Fibroblast of lung (primary cell): Measurements from ENCODE around the gene KCNG1. TPM values are rescaled to one million over a fixed set of nuclear protein-coding genes. Genes with fewer than 3 reads are reported as not detected.

Experiments used
- DNase-seq, 2 donors: peaks; one replicate each; pipeline versions ENCODE4 v3.0.0 to v3.0.0-alpha.2; 2010; ENCODE audit warnings: low read depth in 2 of 2
- H2AFZ ChIP-seq: 2 replicates; pipeline ENCODE4 v1.5.1; 2012; ENCODE audit warnings: low read length, control low read depth, inconsistent platforms
- H3K27ac ChIP-seq: 2 replicates; pipeline ENCODE4 v1.5.1; 2011; ENCODE audit warnings: low read length, control low read depth; ENCODE audit not compliant: insufficient read depth
- H3K27me3 ChIP-seq: 2 replicates; pipeline ENCODE4 v1.5.1; 2011; ENCODE audit warnings: mild to moderate bottlenecking, low read length; ENCODE audit not compliant: control insufficient read depth, insufficient read depth
- H3K36me3 ChIP-seq: 2 replicates; pipeline ENCODE4 v1.5.1; 2011; ENCODE audit warnings: low read length; ENCODE audit not compliant: control insufficient read depth, insufficient read depth
- H3K4me1 ChIP-seq: 2 replicates; pipeline ENCODE4 v1.5.1; 2011; ENCODE audit warnings: low read length; ENCODE audit not compliant: control insufficient read depth, insufficient read depth; ENCODE audit errors: extremely low read depth
- H3K4me2 ChIP-seq: 2 replicates; pipeline ENCODE4 v1.5.1; 2011; ENCODE audit warnings: low read length, control low read depth; ENCODE audit not compliant: insufficient read depth; ENCODE audit errors: extremely low read depth
- H3K4me3 ChIP-seq, 4 experiments: fragments of 200-600 bp in 1 of 4; sonication (generic) in 1 of 4; replicated peaks in 1 of 4; 2 replicates each; pipeline ENCODE4 v1.5.1; 2011 to 2016; ENCODE audit warnings: low read length in 4 of 4, low read depth in 3 of 4, mild to moderate bottlenecking in 3 of 4, control low read depth in 2 of 4, inconsistent platforms in 1 of 4, mixed read lengths in 1 of 4; ENCODE audit not compliant: insufficient read depth in 1 of 4; ENCODE audit errors: control extremely low read depth in 1 of 4
- H3K79me2 ChIP-seq: 2 replicates; pipeline ENCODE4 v1.5.1; 2012; ENCODE audit warnings: mild to moderate bottlenecking, low read length, inconsistent platforms; ENCODE audit not compliant: control insufficient read depth, insufficient read depth
- H3K9ac ChIP-seq: 2 replicates; pipeline ENCODE4 v1.5.1; 2011; ENCODE audit warnings: mild to moderate bottlenecking, low read length, control low read depth; ENCODE audit not compliant: insufficient read depth
- H3K9me3 ChIP-seq: 2 replicates; pipeline ENCODE4 v1.5.1; 2012; ENCODE audit warnings: low read depth, low read length; ENCODE audit not compliant: control insufficient read depth, insufficient read depth
- H4K20me1 ChIP-seq: 2 replicates; pipeline ENCODE4 v1.5.1; 2011; ENCODE audit warnings: low read length; ENCODE audit not compliant: control insufficient read depth, insufficient read depth; ENCODE audit errors: extremely low read depth
- CTCF ChIP-seq, 2 donors: IDR thresholded peaks in 1 of 2; conservative IDR thresholded peaks in 1 of 2; 1 replicate in 1 of 2; 2 replicates in 1 of 2; pipeline ENCODE4 v1.5.1; 2011 to 2012; ENCODE audit warnings: low read length in 2 of 2, control low read depth in 1 of 2, inconsistent platforms in 1 of 2, low read depth in 1 of 2, mild to moderate bottlenecking in 1 of 2
- EZH2 ChIP-seq: IDR thresholded peaks from 2 replicates; pipeline ENCODE4 v1.5.1; 2012; ENCODE audit warnings: low read length, control low read depth, mild to moderate bottlenecking; ENCODE audit errors: missing control alignments
- polyA plus RNA-seq, 2 donors: library from polyadenylated mRNA; depleted of rRNA in 1 of 2; stranded (reverse) in 1 of 2; unstranded in 1 of 2; fragments of >200 nt; gene quantifications; 2 replicates each; pipeline ENCODE4 v1.2.1, GENCODE V29; 2011 to 2012; ENCODE audit warnings: missing spikeins in 1 of 2
- total RNA-seq: library from RNA; depleted of rRNA; stranded (reverse); fragments of >200 nt; gene quantifications from 2 replicates; pipeline ENCODE4 v1.2.1, GENCODE V29; 2014

KCNG1 gene
- total and polyA plus RNA-seq, 2 donors (not counting 1 experiment from before 2014, with no cell fraction given), result 1.8 to 9.9 TPM

GRCh38 chr20:51058017-51058416 is 35.1 kb upstream of the KCNG1 start:
- H3K9me3 ChIP-seq, result no peaks in the 10 kb centered on the region
- H4K20me1 ChIP-seq, result no peaks in the 10 kb centered on the region
- no peaks in the 10 kb centered on the region for H3K79me2 ChIP-seq
- no peak for TF ChIP-seq CTCF (conservative IDR thresholded peaks at IDR 0.05 in 1 of 2, IDR thresholded peaks at IDR 0.05 in 1 of 2; ENCODE audit: low read depth in 1 of 2, low read length in 2 of 2)
- TF ChIP-seq EZH2, result no peak
- no peaks in the 10 kb centered on the region for H3K4me1 ChIP-seq
- H3K4me2 ChIP-seq, result no peak overlapping the region
- no peak overlapping the region for H3K9ac ChIP-seq
- DNase-seq, result no peak
- no peaks in the 10 kb centered on the region for H3K36me3 ChIP-seq
- no peak overlapping the region for H2AFZ ChIP-seq
- no peak overlapping the region for H3K27ac ChIP-seq
- peaks cover 9% of the 10 kb centered on the region for H3K27me3 ChIP-seq
- no peak overlapping the region for H3K4me3 ChIP-seq

GRCh38 chr20:51054233-51054632 is 31.3 kb upstream of the KCNG1 start:
- H3K27ac ChIP-seq, result no peak overlapping the region
- H3K4me2 ChIP-seq, result no peak overlapping the region
- H3K4me3 ChIP-seq, result no peak overlapping the region
- no peak for DNase-seq
- H3K27me3 ChIP-seq, result peaks cover 29% of the 10 kb centered on the region
- no peaks in the 10 kb centered on the region for H3K4me1 ChIP-seq
- H3K9ac ChIP-seq, result no peak overlapping the region
- H3K79me2 ChIP-seq, result no peaks in the 10 kb centered on the region
- no peaks in the 10 kb centered on the region for H3K9me3 ChIP-seq
- no peaks in the 10 kb centered on the region for H3K36me3 ChIP-seq
- no peak for TF ChIP-seq CTCF (conservative IDR thresholded peaks at IDR 0.05 in 1 of 2, IDR thresholded peaks at IDR 0.05 in 1 of 2; ENCODE audit: low read depth in 1 of 2, low read length in 2 of 2)
- TF ChIP-seq EZH2, result no peak
- no peak overlapping the region for H2AFZ ChIP-seq
- H4K20me1 ChIP-seq, result no peaks in the 10 kb centered on the region

GRCh38 chr20:51050531-51051075 is 27.7 kb upstream of the KCNG1 start:
- Histone ChIP-seq H3K27me3 (peaks cover 22% of the 10 kb centered on the region), H3K4me3 (no peak overlapping the region), H3K9ac (no peak overlapping the region), H3K9me3 (no peaks in the 10 kb centered on the region), H3K4me1 (no peaks in the 10 kb centered on the region), H3K36me3 (no peaks in the 10 kb centered on the region), H2AFZ (no peak overlapping the region), H3K27ac (no peak overlapping the region), H4K20me1 (no peaks in the 10 kb centered on the region), H3K79me2 (no peaks in the 10 kb centered on the region), H3K4me2 (no peak overlapping the region)
- TF ChIP-seq CTCF (conservative IDR thresholded peaks at IDR 0.05 in 1 of 2, IDR thresholded peaks at IDR 0.05 in 1 of 2; ENCODE audit: low read depth in 1 of 2, low read length in 2 of 2) (no peak), EZH2 (no peak)
- DNase-seq, result no peak
